Trophoblast cell (in vitro differentiated cells and primary cell): ENCODE results near the gene CADM2.

ENCODE experiments used
- DNase-seq, 2 donors: peaks; one replicate each; pipeline ENCODE4 v3.0.0-alpha.2; 2016
- H2AFZ ChIP-seq: 2 replicates; pipeline ENCODE4 v1.6.1; 2013; ENCODE audit warnings: low read length, moderate library complexity, mild to moderate bottlenecking; ENCODE audit not compliant: insufficient read depth, poor library complexity
- H2AK5ac ChIP-seq: 2 replicates; pipeline ENCODE4 v1.6.1; 2013; ENCODE audit warnings: mild to moderate bottlenecking, low read length
- H2BK120ac ChIP-seq: 2 replicates; pipeline ENCODE4 v1.6.1; 2013; ENCODE audit warnings: low read length, mild to moderate bottlenecking, moderate library complexity; ENCODE audit not compliant: insufficient read depth, poor library complexity
- H2BK12ac ChIP-seq: 2 replicates; pipeline ENCODE4 v1.6.1; 2013; ENCODE audit warnings: mild to moderate bottlenecking, low read length, moderate library complexity
- H2BK5ac ChIP-seq: 2 replicates; pipeline ENCODE4 v1.6.1; 2013; ENCODE audit warnings: low read length, low read depth, moderate library complexity, mild to moderate bottlenecking; ENCODE audit not compliant: poor library complexity
- H3K14ac ChIP-seq: 2 replicates; pipeline ENCODE4 v1.6.1; 2013; ENCODE audit warnings: mild to moderate bottlenecking, low read length
- H3K18ac ChIP-seq: 2 replicates; pipeline ENCODE4 v1.6.1; 2013; ENCODE audit warnings: mild to moderate bottlenecking, low read length
- H3K23ac ChIP-seq: 2 replicates; pipeline ENCODE4 v1.6.1; 2013; ENCODE audit warnings: low read length
- H3K27ac ChIP-seq: 2 replicates; pipeline ENCODE4 v1.5.1; 2013; ENCODE audit warnings: low read depth, mild to moderate bottlenecking, inconsistent platforms, low read length, moderate library complexity
- H3K27me3 ChIP-seq: 2 replicates; pipeline ENCODE4 v1.6.1; 2013; ENCODE audit warnings: inconsistent platforms, mild to moderate bottlenecking, low read length, moderate library complexity; ENCODE audit not compliant: insufficient read depth
- H3K36me3 ChIP-seq, 2 experiments: 1 replicate in 1 of 2; 2 replicates in 1 of 2; pipeline ENCODE4 v1.6.1; 2013; ENCODE audit warnings: low read length in 2 of 2, mild to moderate bottlenecking in 2 of 2, moderate library complexity in 1 of 2; ENCODE audit not compliant: insufficient read depth in 2 of 2, control insufficient read depth in 1 of 2
- H3K4ac ChIP-seq: 2 replicates; pipeline ENCODE4 v1.6.1; 2013; ENCODE audit warnings: low read depth, mild to moderate bottlenecking, low read length, moderate library complexity
- H3K4me1 ChIP-seq, 2 experiments: 1 replicate in 1 of 2; 2 replicates in 1 of 2; pipeline ENCODE4 v1.6.1; 2013; ENCODE audit warnings: low read length in 2 of 2, mild to moderate bottlenecking in 2 of 2, moderate library complexity in 1 of 2; ENCODE audit not compliant: insufficient read depth in 2 of 2, control insufficient read depth in 1 of 2
- H3K4me2 ChIP-seq: 2 replicates; pipeline ENCODE4 v1.6.1; 2013; ENCODE audit warnings: inconsistent platforms, mild to moderate bottlenecking, low read length, moderate library complexity
- H3K4me3 ChIP-seq: 2 replicates; pipeline ENCODE4 v1.5.1; 2013; ENCODE audit warnings: mild to moderate bottlenecking, low read depth, low read length, inconsistent platforms
- H3K79me1 ChIP-seq: one replicate; pipeline ENCODE4 v1.6.1; 2013; ENCODE audit warnings: low read length
- H3K79me2 ChIP-seq: 2 replicates; pipeline ENCODE4 v1.6.1; 2013; ENCODE audit warnings: low read length, mild to moderate bottlenecking; ENCODE audit not compliant: control insufficient read depth, insufficient read depth, poor library complexity
- H3K9ac ChIP-seq: 2 replicates; pipeline ENCODE4 v1.6.1; 2013; ENCODE audit warnings: mild to moderate bottlenecking, low read length
- H3K9me3 ChIP-seq: 2 replicates; pipeline ENCODE4 v1.6.1; 2013; ENCODE audit warnings: low read depth, mild to moderate bottlenecking, control low read depth, inconsistent platforms, low read length; ENCODE audit not compliant: insufficient read depth
- H4K12ac ChIP-seq: 2 replicates; pipeline ENCODE4 v1.6.1; 2013; ENCODE audit warnings: low read depth, mild to moderate bottlenecking, low read length, moderate library complexity
- H4K8ac ChIP-seq: 2 replicates; pipeline ENCODE4 v1.6.1; 2013; ENCODE audit warnings: low read depth, mild to moderate bottlenecking, low read length, moderate library complexity
- H4K91ac ChIP-seq: one replicate; pipeline ENCODE4 v1.6.1; 2013; ENCODE audit warnings: low read depth, mild to moderate bottlenecking, low read length, moderate library complexity
- WGBS: extraction: QIAGEN DNeasy Blood & Tissue Kit; methylation state at CpG from one replicate; pipeline ENCODE4 v1.1.7; 2013; ENCODE audit warnings: missing lambda C conversion rate; ENCODE audit not compliant: insufficient read length, insufficient coverage; ENCODE audit errors: extremely low coverage; 5-methylcytosine and 5-hydroxymethylcytosine counted together

Gene CADM2

GRCh38 chr3:86029590-86029989, 1070.8 kb downstream of the CADM2 start:
- Histone ChIP-seq H3K4me3 (no peak overlapping the region), H2BK5ac (no peak overlapping the region), H3K9ac (no peak overlapping the region), H3K14ac (no peak overlapping the region), H4K91ac (no peak overlapping the region), H3K4ac (no peak overlapping the region), H2BK120ac (no peak overlapping the region), H4K12ac (no peak overlapping the region), H3K27me3 (no peaks in the 10 kb centered on the region), H3K79me1 (no peaks in the 10 kb centered on the region), H3K36me3 (no peaks in the 10 kb centered on the region), H2AK5ac (no peak overlapping the region), H3K27ac (no peak overlapping the region), H3K23ac (no peak overlapping the region), H4K8ac (no peak overlapping the region), H3K4me2 (no peak overlapping the region), H3K79me2 (no peaks in the 10 kb centered on the region), H3K18ac (no peak overlapping the region), H2AFZ (no peak overlapping the region), H2BK12ac (no peak overlapping the region), H3K4me1 (no peaks in the 10 kb centered on the region), H3K9me3 (no peaks in the 10 kb centered on the region)
- no CpG with 5 or more reads among the region's 1 CpG for WGBS
- peak in 1 of 2 donors; percentile 15 for DNase-seq

- DNase-seq = no peak
- no peak overlapping the region for H3K18ac ChIP-seq
- peaks cover 2% of the 10 kb centered on the region for H3K9me3 ChIP-seq
- H3K4me3 ChIP-seq = no peak overlapping the region
- no peaks in the 10 kb centered on the region for H3K79me2 ChIP-seq
- no peak overlapping the region for H3K4me2 ChIP-seq
- no peak overlapping the region for H3K14ac ChIP-seq
- H3K36me3 ChIP-seq = no peaks in the 10 kb centered on the region
- no peak overlapping the region for H3K9ac ChIP-seq
- H2AK5ac ChIP-seq = no peak overlapping the region
- H3K23ac ChIP-seq = no peak overlapping the region
- H3K4ac ChIP-seq = no peak overlapping the region
- H3K27ac ChIP-seq = no peak overlapping the region
- H3K79me1 ChIP-seq = no peaks in the 10 kb centered on the region
- H3K27me3 ChIP-seq = no peaks in the 10 kb centered on the region
- H3K4me1 ChIP-seq = no peaks in the 10 kb centered on the region
- no peak overlapping the region for H4K91ac ChIP-seq
- no peak overlapping the region for H2BK12ac ChIP-seq
- H4K12ac ChIP-seq = no peak overlapping the region
- no peak overlapping the region for H2BK5ac ChIP-seq
- H2BK120ac ChIP-seq = no peak overlapping the region
- no peak overlapping the region for H4K8ac ChIP-seq
- no peak overlapping the region for H2AFZ ChIP-seq
Observed at GRCh38 chr3:86037916-86038315, 1079.1 kb downstream of the CADM2 start.

DNA sequence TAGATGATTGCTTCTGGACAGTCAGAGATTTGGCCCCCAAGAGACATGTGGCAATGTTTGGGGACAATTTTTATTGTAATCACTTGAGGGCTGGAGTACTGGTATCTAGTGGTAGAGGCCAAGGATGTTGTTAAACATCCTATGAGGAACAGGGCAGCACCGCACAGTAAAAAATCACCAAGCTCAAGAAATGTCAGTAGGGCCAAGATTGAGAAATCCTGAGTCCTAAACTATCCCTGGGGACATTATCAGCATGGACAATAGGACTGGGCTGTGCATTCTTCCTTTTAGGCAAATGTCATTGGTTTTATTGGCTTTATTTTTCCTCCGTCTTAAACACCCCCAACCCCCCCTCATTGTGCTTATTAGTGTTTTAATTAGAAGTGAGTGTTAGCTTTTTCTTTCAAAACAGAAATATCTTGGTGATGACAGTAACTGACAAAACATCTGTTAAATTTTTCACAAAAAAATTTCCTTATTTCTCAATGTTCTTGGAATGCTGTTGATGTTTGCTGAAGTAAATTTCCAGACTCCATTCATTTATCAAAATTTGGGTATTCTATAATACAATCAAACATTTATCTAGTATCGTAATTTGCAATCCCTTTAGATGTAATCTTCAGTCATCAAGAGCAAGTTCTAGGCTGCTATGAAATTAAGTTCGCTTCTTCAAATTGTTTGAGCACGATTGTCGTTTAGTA, 1087.8 kb downstream of the CADM2 start:
- no peak overlapping the region for H3K4me3 ChIP-seq
- H3K9ac ChIP-seq = no peak overlapping the region
- H3K79me1 ChIP-seq = no peaks in the 10 kb centered on the region
- no peak overlapping the region for H2AFZ ChIP-seq
- no peak overlapping the region for H3K23ac ChIP-seq
- no peak overlapping the region for H2BK12ac ChIP-seq
- no peak overlapping the region for H2BK5ac ChIP-seq
- no peak overlapping the region for H4K91ac ChIP-seq
- H3K9me3 ChIP-seq = no peaks in the 10 kb centered on the region
- H4K8ac ChIP-seq = no peak overlapping the region
- no peaks in the 10 kb centered on the region for H3K79me2 ChIP-seq
- no peak overlapping the region for H3K4me2 ChIP-seq
- H3K4ac ChIP-seq = no peak overlapping the region
- no peak overlapping the region for H2AK5ac ChIP-seq
- no peak overlapping the region for H2BK120ac ChIP-seq
- H3K27ac ChIP-seq = no peak overlapping the region
- H3K27me3 ChIP-seq = no peaks in the 10 kb centered on the region
- H4K12ac ChIP-seq = no peak overlapping the region
- H3K14ac ChIP-seq = no peak overlapping the region
- WGBS = no CpG with 5 or more reads among the region's 6 CpGs
- no peak overlapping the region for H3K18ac ChIP-seq
- no peaks in the 10 kb centered on the region for H3K36me3 ChIP-seq
- no peak for DNase-seq
- no peaks in the 10 kb centered on the region for H3K4me1 ChIP-seq

GRCh38 chr3:86047161-86047560, 1088.4 kb downstream of the CADM2 start:
- Histone ChIP-seq H3K9me3 (no peaks in the 10 kb centered on the region), H2AFZ (no peak overlapping the region), H2AK5ac (no peak overlapping the region), H3K14ac (no peak overlapping the region), H3K18ac (no peak overlapping the region), H4K91ac (no peak overlapping the region), H3K9ac (no peak overlapping the region), H4K8ac (no peak overlapping the region), H3K79me1 (no peaks in the 10 kb centered on the region), H2BK120ac (no peak overlapping the region), H3K4ac (no peak overlapping the region), H4K12ac (no peak overlapping the region), H3K23ac (no peak overlapping the region), H3K4me3 (no peak overlapping the region), H3K79me2 (no peaks in the 10 kb centered on the region), H3K4me1 (no peaks in the 10 kb centered on the region), H3K4me2 (no peak overlapping the region), H2BK5ac (no peak overlapping the region), H3K27me3 (no peaks in the 10 kb centered on the region), H3K36me3 (no peaks in the 10 kb centered on the region), H2BK12ac (no peak overlapping the region), H3K27ac (no peak overlapping the region)
- WGBS = no CpG with 5 or more reads among the region's 1 CpG
- DNase-seq = no peak
